H1 (cell line): ENCODE results near the gene CCNI2. TPM values are rescaled to one million over a fixed set of nuclear protein-coding genes. Genes with fewer than 3 reads are reported as not detected.

Experiments used
- CTCF ChIA-PET: fragments of 300-600 bp; sonication (Branson Sonifier 250); formaldehyde crosslinking; loops from one replicate; lab custom pipeline; 2021; ENCODE audit not compliant: partially characterized antibody; lab: Charles Lee
- POLR2A ChIA-PET: fragments of 300-600 bp; sonication (Branson Sonifier 250); formaldehyde crosslinking; loops from one replicate; lab custom pipeline; 2021; ENCODE audit warnings: inconsistent platforms; ENCODE audit not compliant: partially characterized antibody; lab: Charles Lee
- DNase-seq, 2 experiments: peaks; one replicate each; pipeline versions ENCODE4 v3.0.0 to v3.0.0-alpha.2; 2010 to 2022; ENCODE audit warnings: low spot score in 2 of 2, low read depth in 1 of 2, mixed read lengths in 1 of 2
- FAIRE-seq: peaks from 2 replicates; lab custom pipeline; 2011; peaks lifted over from hg19 to GRCh38; lab: Jason Lieb, UNC
- H2AFZ ChIP-seq: 2 replicates; pipeline ENCODE4 v1.8.1; 2012; ENCODE audit warnings: low read length, inconsistent platforms
- H2AK5ac ChIP-seq: 2 replicates; pipeline ENCODE4 v1.6.1; 2013; ENCODE audit warnings: low read depth, low read length
- H2BK120ac ChIP-seq: replicated peaks from 2 replicates; pipeline ENCODE3; 2013; ENCODE audit warnings: low read depth, low read length, inconsistent platforms
- H2BK12ac ChIP-seq: 2 replicates; pipeline ENCODE4 v1.6.1; 2013; ENCODE audit warnings: low read depth, low read length
- H2BK15ac ChIP-seq: 2 replicates; pipeline ENCODE4 v1.6.1; 2013; ENCODE audit warnings: low read length
- H2BK20ac ChIP-seq: 2 replicates; pipeline ENCODE4 v1.6.1; 2013; ENCODE audit warnings: low read length
- H2BK5ac ChIP-seq: 2 replicates; pipeline ENCODE4 v1.6.1; 2013; ENCODE audit warnings: low read depth, low read length
- H3K14ac ChIP-seq: 2 replicates; pipeline ENCODE4 v1.6.1; 2013; ENCODE audit warnings: inconsistent platforms; ENCODE audit not compliant: insufficient read length
- H3K18ac ChIP-seq: 2 replicates; pipeline ENCODE4 v1.6.1; 2013; ENCODE audit warnings: low read length; ENCODE audit errors: extremely low read depth
- H3K23ac ChIP-seq: 2 replicates; pipeline ENCODE4 v1.6.1; 2013; ENCODE audit warnings: inconsistent platforms; ENCODE audit not compliant: insufficient read length
- H3K23me2 ChIP-seq: 2 replicates; pipeline ENCODE4 v1.6.1; 2013; ENCODE audit warnings: low read depth, low read length
- H3K27ac ChIP-seq: 2 replicates; pipeline ENCODE4 v1.6.1; 2011; ENCODE audit warnings: low read depth, low read length, inconsistent platforms
- H3K27me3 ChIP-seq, 4 experiments: replicated peaks in 1 of 4; 1 replicate in 1 of 4; 2 replicates in 3 of 4; pipeline versions ENCODE4 v1.6.1 to v1.8.1; 2011 to 2013; ENCODE audit warnings: low read length in 3 of 4, mild to moderate bottlenecking in 3 of 4, inconsistent platforms in 2 of 4, mixed read lengths in 2 of 4, moderate library complexity in 1 of 4; ENCODE audit not compliant: control insufficient read depth in 3 of 4, insufficient read depth in 3 of 4; ENCODE audit errors: extremely low read depth in 1 of 4
- H3K36me3 ChIP-seq, 4 experiments: 2 replicates each; pipeline versions ENCODE4 v1.6.1 to v1.8.1; 2011 to 2013; ENCODE audit warnings: mild to moderate bottlenecking in 4 of 4, low read length in 3 of 4, moderate library complexity in 2 of 4, control low read depth in 1 of 4, inconsistent platforms in 1 of 4; ENCODE audit not compliant: insufficient read depth in 4 of 4, control insufficient read depth in 2 of 4
- H3K4ac ChIP-seq: replicated peaks from 2 replicates; pipeline ENCODE3; 2013; ENCODE audit warnings: low read length, low read depth, mixed read lengths, inconsistent platforms; ENCODE audit not compliant: insufficient read length
- H3K4me1 ChIP-seq, 4 experiments: replicated peaks in 1 of 4; 1 replicate in 1 of 4; 2 replicates in 3 of 4; pipeline versions ENCODE4 v1.6.1 to v1.8.1; 2011 to 2013; ENCODE audit warnings: low read length in 3 of 4, inconsistent platforms in 2 of 4, mixed read lengths in 1 of 4; ENCODE audit not compliant: insufficient read depth in 4 of 4, control insufficient read depth in 3 of 4
- H3K4me2 ChIP-seq, 2 experiments: 2 replicates each; pipeline versions ENCODE4 v1.6.1 to v1.8.1; 2011 to 2013; ENCODE audit warnings: low read depth in 2 of 2, low read length in 2 of 2, control low read depth in 1 of 2, inconsistent platforms in 1 of 2, mild to moderate bottlenecking in 1 of 2; ENCODE audit not compliant: insufficient read depth in 1 of 2
- H3K4me3 ChIP-seq, 4 experiments: fragments of 200-600, 300-600 bp in 1 of 4; sonication (generic), shearing (Covaris generic), sonication (Bioruptor Twin) in 1 of 4; 2 replicates each; pipeline versions ENCODE4 v1.5.1 to v1.8.1; 2011 to 2016; ENCODE audit warnings: low read length in 4 of 4, low read depth in 3 of 4, control low read depth in 2 of 4, inconsistent platforms in 2 of 4, mild to moderate bottlenecking in 2 of 4, mixed read lengths in 1 of 4, moderate library complexity in 1 of 4; ENCODE audit not compliant: insufficient read depth in 2 of 4; ENCODE audit errors: extremely low read depth in 1 of 4
- H3K56ac ChIP-seq: replicated peaks from 2 replicates; pipeline ENCODE3; 2013; ENCODE audit warnings: low read depth, mild to moderate bottlenecking, mixed read lengths, low read length, inconsistent platforms; ENCODE audit not compliant: insufficient read length
- H3K79me1 ChIP-seq: 2 replicates; pipeline ENCODE4 v1.6.1; 2013; ENCODE audit warnings: low read depth, low read length, control low read depth
- H3K79me2 ChIP-seq, 2 experiments: 2 replicates each; pipeline versions ENCODE4 v1.6.1 to v1.8.1; 2012 to 2013; ENCODE audit warnings: low read length in 2 of 2, mild to moderate bottlenecking in 2 of 2, inconsistent platforms in 1 of 2; ENCODE audit not compliant: insufficient read depth in 2 of 2, control insufficient read depth in 1 of 2
- H3K9ac ChIP-seq, 4 experiments: replicated peaks in 1 of 4; 1 replicate in 1 of 4; 2 replicates in 3 of 4; pipeline versions ENCODE4 v1.6.1 to v1.8.1; 2011 to 2013; ENCODE audit warnings: low read depth in 3 of 4, low read length in 3 of 4, control low read depth in 2 of 4, mild to moderate bottlenecking in 2 of 4, moderate library complexity in 2 of 4, inconsistent platforms in 1 of 4; ENCODE audit errors: extremely low read depth in 1 of 4
- H3K9me3 ChIP-seq, 2 experiments: 2 replicates each; pipeline versions ENCODE4 v1.6.1 to v1.8.1; 2012 to 2013; ENCODE audit warnings: mild to moderate bottlenecking in 2 of 2, moderate library complexity in 2 of 2, control low read depth in 1 of 2, inconsistent platforms in 1 of 2, low read depth in 1 of 2, low read length in 1 of 2, mixed read lengths in 1 of 2; ENCODE audit not compliant: insufficient read depth in 2 of 2
- H4K20me1 ChIP-seq, 2 experiments: replicated peaks in 1 of 2; 2 replicates each; pipeline versions ENCODE3 to v1.8.1; 2011 to 2013; ENCODE audit warnings: inconsistent platforms in 2 of 2, low read length in 2 of 2, mild to moderate bottlenecking in 1 of 2; ENCODE audit not compliant: insufficient read depth in 2 of 2, control insufficient read depth in 1 of 2
- H4K5ac ChIP-seq: 2 replicates; pipeline ENCODE4 v1.6.1; 2013; ENCODE audit warnings: low read length, low read depth, mixed read lengths, inconsistent platforms; ENCODE audit not compliant: insufficient read length
- H4K8ac ChIP-seq: 2 replicates; pipeline ENCODE4 v1.8.0; 2013; ENCODE audit warnings: mild to moderate bottlenecking, moderate library complexity, low read length, inconsistent platforms; ENCODE audit not compliant: insufficient read depth; ENCODE audit errors: extremely low read depth
- H4K91ac ChIP-seq: replicated peaks from 2 replicates; pipeline ENCODE3; 2013; ENCODE audit warnings: low read length, mixed read lengths, inconsistent platforms; ENCODE audit not compliant: insufficient read length
- CHD2 ChIP-seq: IDR thresholded peaks from 2 replicates; pipeline ENCODE4 v1.6.1; 2012; ENCODE audit warnings: low read length, improper control_type of control experiment
- SP1 ChIP-seq: IDR thresholded peaks from 2 replicates; pipeline ENCODE4 v1.6.1; 2011; ENCODE audit warnings: low read depth, low read length
- SUZ12 ChIP-seq: fragments of 200-600 bp; sonication (generic); IDR thresholded peaks from 2 replicates; pipeline ENCODE4 v1.6.1; 2012; ENCODE audit warnings: mild to moderate bottlenecking, inconsistent platforms, low read length, moderate library complexity, mixed read lengths
- TBP ChIP-seq: IDR thresholded peaks from 2 replicates; pipeline ENCODE4 v1.6.1; 2011; ENCODE audit warnings: low read depth, low read length, improper control_type of control experiment
- WGBS, 2 experiments: shearing (Covaris generic) in 1 of 2; methylation state at CpG; one replicate each; pipeline versions ENCODE4 v1.1.6 to v1.1.7; 2013 to 2015; ENCODE audit warnings: low lambda C conversion rate in 2 of 2, mixed read lengths in 2 of 2, inconsistent platforms in 1 of 2, low coverage in 1 of 2, missing lambda C conversion rate in 1 of 2; ENCODE audit not compliant: insufficient replicate concordance in 2 of 2, insufficient coverage in 1 of 2, insufficient read length in 1 of 2; ENCODE audit errors: extremely low coverage in 1 of 2, missing lambda C conversion rate in 1 of 2; 5-methylcytosine and 5-hydroxymethylcytosine counted together
- polyA plus RNA-seq, 7 experiments: library from polyadenylated mRNA; depleted of rRNA in 3 of 7; stranded (reverse) in 5 of 7; unstranded in 2 of 7; fragments of >200 nt in 5 of 7; fragments of 200-250 nt in 2 of 7; gene quantifications; 1 replicate in 5 of 7; 2 replicates in 1 of 7; 4 replicates in 1 of 7; pipeline versions ENCODE4 v1.2.1 to v1.2.3, GENCODE V29; 2011 to 2013; ENCODE audit warnings: missing spikeins in 2 of 7, mixed read lengths in 2 of 7
- total RNA-seq: library from RNA; stranded (reverse); fragmentation: NEBNext Ultra II Directional; extraction: Animal tissue kit (Norgen Biotek cat#: 25700); gene quantifications from 2 replicates; pipeline ENCODE4 v1.2.1, GENCODE V29; 2021

Gene CCNI2
- total and polyA plus RNA-seq, 2 of the 8 experiments (the other 6 are each of a cell fraction or from before 2014, with no cell fraction given) = 1.3 to 1.4 TPM

DNA sequence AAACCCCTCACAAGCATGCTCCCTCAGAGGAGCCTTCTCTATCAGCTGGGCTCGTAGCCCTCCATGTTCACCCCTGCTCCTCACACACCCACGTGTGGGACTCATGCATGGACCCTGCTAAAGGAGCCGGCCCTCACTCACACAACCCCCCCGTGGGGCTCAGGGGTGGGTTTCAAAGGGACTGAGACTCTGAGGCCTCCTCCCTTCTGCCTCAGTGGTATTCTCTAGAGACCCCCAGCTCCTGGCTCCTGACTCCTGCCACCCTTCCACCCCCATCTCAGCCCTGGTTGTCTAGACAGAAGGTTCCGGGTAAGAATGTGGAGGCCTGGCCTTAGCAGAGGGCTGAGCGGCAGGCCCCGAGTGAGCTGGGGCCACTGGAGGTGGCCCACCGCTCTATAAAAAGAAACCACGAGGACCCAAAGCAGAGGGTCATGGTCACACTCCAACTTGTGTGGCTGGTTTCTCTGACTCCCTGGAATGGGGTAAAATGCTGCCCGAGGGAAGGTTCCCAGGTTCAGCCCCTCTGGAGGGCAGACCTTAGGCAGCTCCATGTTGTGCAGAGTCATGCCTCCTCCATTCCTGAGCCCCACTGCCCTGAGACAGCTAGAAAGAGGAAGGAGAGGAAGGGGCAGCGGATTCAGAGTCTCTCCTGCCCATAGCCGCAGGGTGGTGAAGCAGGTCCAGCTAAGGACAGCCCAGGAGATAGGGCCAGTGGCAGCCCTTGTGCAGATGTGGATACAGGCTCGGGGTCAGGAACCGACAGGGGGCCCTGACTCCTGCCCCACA is 19.0 kb downstream of the CCNI2 start:
- Histone ChIP-seq H4K8ac (no peak overlapping the region), H3K23ac (no peak overlapping the region), H3K36me3 (no peaks in the 10 kb centered on the region; a peak in 2 of 8 replicates), H3K4me2 (no peak overlapping the region), H3K79me2 (no peaks in the 10 kb centered on the region), H3K4me1 (peaks cover 0 to 7% (median 1%) of the 10 kb centered on the region in 4 experiments; a peak in 3 of 7 replicates), H4K5ac (no peak overlapping the region), H3K4me3 (no peak overlapping the region), H2BK120ac (no peak overlapping the region), H2AFZ (no peak overlapping the region), H2BK5ac (no peak overlapping the region), H3K56ac (no peak overlapping the region), H3K23me2 (no peaks in the 10 kb centered on the region), H3K79me1 (peaks cover 4% of the 10 kb centered on the region), H3K14ac (no peak overlapping the region), H3K27me3 (no peaks in the 10 kb centered on the region; a peak in 1 of 7 replicates), H3K18ac (no peak overlapping the region), H2BK20ac (no peak overlapping the region), H3K9ac (no peak overlapping the region), H4K20me1 (peaks cover 0 to 12% of the 10 kb centered on the region in 2 experiments), H2BK12ac (no peak overlapping the region), H2AK5ac (no peak overlapping the region), H3K4ac (no peak overlapping the region), H3K27ac (no peak overlapping the region), H2BK15ac (no peak overlapping the region), H3K9me3 (no peaks in the 10 kb centered on the region), H4K91ac (no peak overlapping the region)
- ChIA-PET CTCF (interaction anchor here (1.0 to 8.0 kb wide), 4 partner anchors 11 to 89 kb away, joined by 3 to 60 read pairs (median 8); no protein-coding TSS in a partner anchor), POLR2A (interaction anchor here (1.2 to 1.3 kb wide), 2 partner anchors 11 to 52 kb away, joined by 3 to 4 read pairs; no protein-coding TSS in a partner anchor)
- FAIRE-seq = no peak
- 89% methylated on average over 13 of the region's 14 CpGs; no CpG with 5 or more reads in 1 of the 2 experiments for WGBS, 2 experiments
- TF ChIP-seq CHD2 (no peak), SUZ12 (no peak), SP1 (no peak), TBP (no peak)
- DNase-seq = no peak
